Measurements from ENCODE around the gene CHRNB2.
A peak's percentile ranks its signal among the peaks of the same experiment; 100 is the strongest.

Gene CHRNB2

DNA sequence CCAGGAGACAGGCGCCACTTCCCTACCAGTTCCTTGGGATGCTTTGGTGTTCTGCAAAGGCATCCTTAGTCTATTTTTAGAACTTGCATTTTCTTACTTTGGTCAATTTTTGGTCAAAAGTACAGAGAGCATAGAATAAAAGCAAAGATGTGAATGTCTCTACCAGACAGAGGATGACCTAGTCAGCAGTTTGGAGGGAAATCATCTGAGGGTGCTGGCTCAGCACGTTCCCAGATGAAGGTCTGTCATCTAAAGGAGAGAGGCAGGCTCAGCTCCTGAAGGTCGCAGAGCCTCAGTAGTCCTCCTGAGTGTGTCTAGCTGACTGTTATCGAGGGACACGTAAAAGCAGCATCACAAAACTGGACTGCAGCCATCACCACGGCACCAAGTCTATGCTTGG, 15.3 kb downstream of the CHRNB2 start:
- DNase-seq = no peak

GRCh38 chr1:154583773-154584172, 16.2 kb downstream of the CHRNB2 start:
- no peak for DNase-seq

DNA sequence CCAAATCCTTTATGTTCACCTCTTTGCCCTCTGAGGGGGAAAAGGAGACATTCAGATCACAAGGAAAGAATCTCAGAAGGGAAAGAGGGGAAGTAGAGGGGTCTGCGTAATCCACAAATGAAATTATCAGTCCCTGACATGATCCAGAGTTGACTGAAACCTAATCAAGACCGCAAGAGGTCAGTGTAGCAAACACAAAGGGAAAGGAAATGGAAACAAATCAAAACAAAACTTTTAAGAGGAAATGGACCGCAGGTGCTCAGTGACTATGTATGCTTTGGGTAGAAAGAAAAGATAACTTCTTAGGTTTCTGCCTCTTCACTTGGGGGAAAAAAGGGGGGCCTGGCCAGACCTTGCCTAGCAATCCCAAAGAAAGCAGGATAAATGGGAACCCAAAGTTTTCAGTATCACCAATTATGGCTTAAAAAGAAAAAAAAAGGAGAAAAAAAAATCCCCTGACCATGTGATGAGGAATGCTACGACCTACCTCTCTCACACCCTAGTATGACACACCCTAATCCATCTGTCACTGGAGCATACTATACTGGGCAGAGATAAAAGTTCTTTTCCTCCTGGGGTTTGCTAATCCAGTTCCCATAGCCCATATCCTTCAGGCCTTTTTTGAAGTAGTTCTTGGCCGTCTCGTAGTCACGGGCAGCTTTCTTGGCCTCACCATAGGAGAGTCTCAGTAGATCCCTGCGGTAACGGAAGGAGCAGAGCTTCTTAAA, 16.9 kb downstream of the CHRNB2 start:
- no peak for DNase-seq

GRCh38 chr1:154586231-154586630, 18.7 kb downstream of the CHRNB2 start:
- no peak for DNase-seq

DNA sequence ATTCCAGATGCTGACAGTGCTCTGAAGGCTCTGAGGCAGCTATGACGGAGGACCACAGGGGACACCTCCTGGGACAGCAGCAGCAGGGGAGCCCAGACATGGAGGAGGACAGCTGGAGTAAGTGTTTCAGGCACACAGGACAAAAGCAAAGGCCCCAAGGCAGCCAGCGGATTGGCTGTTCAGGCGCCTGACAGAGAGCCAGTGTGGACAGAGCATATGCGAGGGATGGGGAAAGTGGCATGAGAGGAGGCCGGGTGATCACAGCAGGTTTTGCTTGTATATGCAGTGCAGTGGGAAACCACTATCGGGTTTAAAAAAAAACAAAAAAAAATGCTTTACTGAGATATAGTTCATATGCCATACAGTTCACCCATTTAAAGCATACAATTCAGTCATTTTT, 19.1 kb downstream of the CHRNB2 start:
- no peak for DNase-seq

GRCh38 chr1:154589780-154590179, 22.2 kb downstream of the CHRNB2 start:
- no peak for DNase-seq

GRCh38 chr1:154590756-154591155, 23.2 kb downstream of the CHRNB2 start:
- no peak for DNase-seq

DNA sequence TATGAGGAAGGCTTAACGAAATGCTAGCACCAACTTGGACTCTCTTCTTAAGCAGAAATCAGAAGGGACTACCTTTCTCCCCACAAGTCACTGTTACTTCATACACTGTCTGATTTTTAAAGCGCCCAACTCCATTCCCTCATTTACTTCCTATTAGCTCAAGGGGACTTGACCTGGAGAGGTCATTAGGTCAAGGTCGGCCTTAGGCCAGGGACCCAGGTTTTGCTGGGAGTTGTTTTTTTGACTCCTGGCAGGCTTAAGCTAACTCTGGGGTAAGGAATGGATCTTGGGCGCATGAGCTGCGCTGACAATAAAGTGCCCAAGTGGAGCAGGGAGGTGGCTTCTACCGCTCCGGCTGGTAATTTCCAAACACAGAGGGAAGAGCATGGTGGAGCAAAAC, 23.6 kb downstream of the CHRNB2 start:
- DNase-seq = no peak

GRCh38 chr1:154593390-154593789, 25.8 kb downstream of the CHRNB2 start:
- no peak for DNase-seq

DNA sequence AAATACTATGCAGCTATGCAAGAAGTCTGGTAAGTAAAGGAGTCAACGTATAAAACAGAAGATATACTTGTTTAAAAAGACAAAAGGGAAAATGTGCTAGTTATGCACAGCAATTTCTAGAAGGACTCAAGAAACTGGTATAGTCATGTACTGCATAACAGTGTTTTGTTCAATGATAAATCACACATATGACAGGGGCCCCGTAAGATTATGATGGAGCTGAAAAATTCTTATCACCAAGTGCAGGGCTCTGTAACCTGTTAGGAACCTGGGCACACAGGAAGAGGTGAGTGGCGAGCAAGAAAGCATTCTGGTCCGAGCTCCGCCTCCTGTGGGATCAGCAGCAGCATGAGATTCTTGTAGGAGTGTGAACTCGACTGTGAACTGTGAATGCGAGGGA, 27.2 kb downstream of the CHRNB2 start:
- no peak for DNase-seq

DNA sequence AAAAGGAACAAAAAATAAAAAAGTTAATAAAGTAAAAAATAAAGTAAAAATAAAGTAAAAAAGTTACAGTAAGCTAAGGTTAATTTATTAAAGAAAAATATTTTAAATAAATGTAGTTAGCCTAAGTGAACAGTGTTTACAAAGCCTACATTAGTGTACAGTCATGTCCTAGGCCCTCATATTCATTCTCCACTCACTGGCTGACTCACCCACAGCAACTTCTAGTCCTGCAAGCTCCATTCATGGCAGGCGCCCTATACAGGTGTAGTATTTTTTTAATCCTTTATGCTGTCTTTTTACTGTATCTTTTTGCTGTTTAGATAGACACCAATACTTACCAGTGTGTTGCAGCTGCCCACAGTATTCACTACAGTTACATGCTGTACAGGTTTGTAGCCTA, 28.0 kb downstream of the CHRNB2 start:
- no peak for DNase-seq

- DNase-seq = no peak
These were observed 31.5 kb downstream of the CHRNB2 start for GRCh38 chr1:154598871-154599635.

GRCh38 chr1:154599658-154600057, 32.1 kb downstream of the CHRNB2 start:
- DNase-seq = no peak

DNA sequence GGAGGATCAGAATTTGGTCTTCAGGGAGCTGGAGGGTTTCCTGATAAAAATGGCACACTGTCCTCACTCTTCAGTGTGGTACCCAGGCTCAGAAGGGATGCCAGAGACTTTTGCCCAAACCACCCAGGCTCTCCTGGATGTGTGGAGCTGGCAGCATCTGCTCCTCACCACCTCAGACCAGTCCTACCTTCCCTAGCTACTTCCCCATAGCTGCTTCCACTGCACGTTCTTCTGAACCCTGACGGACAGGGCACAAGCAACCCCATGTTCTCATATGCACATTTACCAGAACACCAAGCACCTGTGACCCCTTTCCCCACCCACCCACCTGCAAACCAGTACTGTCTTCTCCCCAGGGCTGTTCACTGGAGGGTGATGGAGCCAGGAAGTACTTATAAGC, 35.7 kb downstream of the CHRNB2 start:
- no peak for DNase-seq

GRCh38 chr1:154605534-154605933, 38.0 kb downstream of the CHRNB2 start:
- DNase-seq = no peak

- DNase-seq = peak; percentile 11 to 28
These were observed 39.6 kb downstream of the CHRNB2 start for GRCh38 chr1:154607106-154607608.

GRCh38 chr1:154607609-154608396, 40.2 kb downstream of the CHRNB2 start, which contains the start of gene ADAR:
TSS of gene ADAR (minus strand) at chr1:154608186. CDS start at chr1:154608006, 180 bp downstream.
- DNase-seq = peak; percentile 93 to 95

- DNase-seq = peak; percentile 29 to 41
These were observed 41.1 kb downstream of the CHRNB2 start for GRCh38 chr1:154608397-154609270.

DNA sequence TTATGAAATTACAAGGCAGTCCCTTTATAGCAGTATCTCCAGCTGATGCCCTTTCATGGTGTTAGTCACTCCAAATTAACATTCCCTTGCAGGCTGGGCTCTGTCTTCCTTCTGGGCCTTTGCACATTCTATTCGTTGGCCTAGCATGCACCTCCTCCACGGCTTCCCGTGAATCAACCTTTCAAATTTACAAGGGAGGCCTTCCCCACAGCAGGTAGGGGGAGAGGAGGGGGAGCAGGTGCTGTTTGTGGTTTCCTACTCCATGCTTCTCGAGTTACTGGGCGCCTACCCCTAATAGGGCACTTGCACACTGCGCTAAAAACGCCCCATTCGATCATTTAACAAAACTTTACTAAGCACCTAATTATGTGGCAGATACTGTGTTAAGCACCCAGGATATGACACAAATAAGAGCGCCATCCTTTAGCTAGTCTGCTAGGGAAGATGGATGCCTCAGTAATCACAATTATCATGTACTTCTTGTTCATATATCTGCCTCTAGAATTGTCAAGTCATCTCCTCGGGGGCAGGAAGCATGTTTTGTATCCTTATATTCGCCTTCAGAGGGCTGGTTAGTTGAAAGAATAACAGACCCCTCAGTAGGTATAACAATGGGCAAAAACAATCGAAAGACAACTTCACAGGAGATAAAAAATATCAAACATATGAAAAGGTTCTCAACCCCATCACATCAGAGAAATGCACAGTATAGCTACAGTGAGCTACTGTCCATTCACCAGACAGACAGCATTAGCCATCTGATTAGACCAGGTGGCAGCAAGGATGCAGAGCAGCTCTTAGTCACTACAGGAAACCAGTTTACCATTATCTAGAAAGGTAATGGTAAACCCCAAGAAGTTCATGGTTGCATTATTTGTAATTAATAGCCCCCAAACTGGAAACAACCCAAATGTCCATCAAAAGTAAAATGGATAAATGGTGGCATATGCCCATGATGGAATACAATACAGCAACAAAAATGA, 42.1 kb downstream of the CHRNB2 start:
- DNase-seq = no peak

DNA sequence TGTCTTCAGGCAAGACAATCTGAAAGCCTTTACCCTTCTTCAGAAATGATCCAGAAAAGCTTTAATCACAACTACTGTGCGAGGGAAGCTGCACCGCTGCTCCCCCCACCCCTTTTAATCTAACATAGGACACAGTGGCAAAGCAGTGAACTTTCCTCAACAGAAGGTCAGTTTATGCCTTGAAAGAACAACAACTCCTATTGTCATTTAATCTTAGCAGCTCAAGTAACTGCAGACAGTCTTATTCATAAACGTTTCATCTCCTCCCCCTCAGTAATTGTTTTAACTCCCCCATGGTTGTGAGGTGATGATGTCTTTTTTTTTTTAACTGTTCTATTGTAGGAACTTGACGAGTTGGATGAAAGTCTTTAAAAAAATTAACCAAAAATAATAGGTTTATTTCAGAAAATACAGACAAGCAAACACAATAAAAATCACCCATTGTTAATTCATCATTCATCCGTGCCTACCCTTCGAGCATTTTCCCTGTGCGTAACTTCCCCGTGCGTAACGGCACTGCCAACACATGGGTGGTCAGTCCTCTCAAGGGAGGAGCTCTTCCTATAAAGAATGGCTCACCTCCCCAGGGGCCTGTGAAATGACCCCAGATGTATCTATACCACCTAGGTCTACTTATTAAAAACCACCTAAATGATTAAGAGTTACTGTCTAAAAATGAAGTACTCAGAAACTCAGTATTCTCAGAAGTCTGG, 43.7 kb downstream of the CHRNB2 start:
- no peak for DNase-seq

Measured in Kasumi-1 (cell line).